ENCODE measurements around the gene KY. TPM values are rescaled to one million over a fixed set of nuclear protein-coding genes. Genes with fewer than 3 reads are reported as not detected.

KY gene
- polyA plus RNA-seq, 3 donors, result 0.03 to 0.09 TPM; not detected in 1

- H3K4me3 Mint-ChIP-seq, result no peak overlapping the region
- intact Hi-C loops (cut with micrococcal nuclease), result no loop called here
- no peaks in the 10 kb centered on the region for H3K27me3 Mint-ChIP-seq (ENCODE audit: low read depth in 3 of 3)
- H3K9me3 Mint-ChIP-seq, result no peaks in the 10 kb centered on the region
- Histone ChIP-seq H2AFZ (ENCODE audit: insufficient read depth, low read depth, low read length, poor library complexity, severe bottlenecking) (no peak overlapping the region), H3K4me1 (ENCODE audit: control insufficient read depth in 1 of 2, insufficient read depth in 2 of 2, low read length in 2 of 2) (no peaks in the 10 kb centered on the region), H3K4me3 (replicated peaks in 1 of 3; ENCODE audit: low read depth in 2 of 3, low read length in 3 of 3) (no peak overlapping the region), H4K20me1 (ENCODE audit: insufficient read depth, low read length) (no peaks in the 10 kb centered on the region), H3K9ac (ENCODE audit: insufficient read depth, low read length, poor library complexity, severe bottlenecking) (no peak overlapping the region), H3K27ac (ENCODE audit: low read depth in 1 of 2, low read length in 2 of 2) (no peak overlapping the region), H3K27me3 (ENCODE audit: control insufficient read depth in 2 of 2, insufficient read depth in 2 of 2, low read length in 2 of 2) (no peaks in the 10 kb centered on the region), H3K36me3 (replicated peaks in 1 of 2; ENCODE audit: control insufficient read depth in 1 of 2, insufficient read depth in 2 of 2, low read length in 2 of 2) (no peaks in the 10 kb centered on the region), H3K79me2 (ENCODE audit: insufficient read depth, low read length) (no peaks in the 10 kb centered on the region), H3K4me2 (replicated peaks; ENCODE audit: extremely low read depth, low read length, poor library complexity, severe bottlenecking) (no peak overlapping the region), H3K9me3 (replicated peaks in 1 of 2; ENCODE audit: control insufficient read depth in 1 of 2, insufficient read depth in 1 of 2, low read length in 2 of 2) (no peaks in the 10 kb centered on the region)
- no peak for TF ChIP-seq CTCF (IDR thresholded peaks at IDR 0.05)
- peaks cover 5% of the 10 kb centered on the region for H3K4me1 Mint-ChIP-seq
- H3K36me3 Mint-ChIP-seq, result no peaks in the 10 kb centered on the region
- DNase-seq, result no peak
- no peak overlapping the region for H3K27ac Mint-ChIP-seq
- 91% methylated on average over 4 of the region's 5 CpGs for WGBS (ENCODE audit: insufficient coverage)
Measured at GRCh38 chr3:134615743-134616142, 35.1 kb downstream of the KY start.

GRCh38 chr3:134614955-134615354, 35.9 kb downstream of the KY start:
- no peak for DNase-seq
- no peaks in the 10 kb centered on the region for H3K9me3 Mint-ChIP-seq
- intact Hi-C loops (cut with micrococcal nuclease), result no loop called here
- TF ChIP-seq CTCF (IDR thresholded peaks at IDR 0.05), result no peak
- no peak overlapping the region for H3K27ac Mint-ChIP-seq
- Histone ChIP-seq H3K79me2 (ENCODE audit: insufficient read depth, low read length) (no peaks in the 10 kb centered on the region), H2AFZ (ENCODE audit: insufficient read depth, low read depth, low read length, poor library complexity, severe bottlenecking) (no peak overlapping the region), H4K20me1 (ENCODE audit: insufficient read depth, low read length) (no peaks in the 10 kb centered on the region), H3K4me3 (replicated peaks in 1 of 3; ENCODE audit: low read depth in 2 of 3, low read length in 3 of 3) (no peak overlapping the region), H3K36me3 (replicated peaks in 1 of 2; ENCODE audit: control insufficient read depth in 1 of 2, insufficient read depth in 2 of 2, low read length in 2 of 2) (no peaks in the 10 kb centered on the region), H3K4me1 (ENCODE audit: control insufficient read depth in 1 of 2, insufficient read depth in 2 of 2, low read length in 2 of 2) (no peaks in the 10 kb centered on the region), H3K27me3 (ENCODE audit: control insufficient read depth in 2 of 2, insufficient read depth in 2 of 2, low read length in 2 of 2) (no peaks in the 10 kb centered on the region), H3K9ac (ENCODE audit: insufficient read depth, low read length, poor library complexity, severe bottlenecking) (no peak overlapping the region), H3K4me2 (replicated peaks; ENCODE audit: extremely low read depth, low read length, poor library complexity, severe bottlenecking) (no peak overlapping the region), H3K9me3 (replicated peaks in 1 of 2; ENCODE audit: control insufficient read depth in 1 of 2, insufficient read depth in 1 of 2, low read length in 2 of 2) (no peaks in the 10 kb centered on the region), H3K27ac (ENCODE audit: low read depth in 1 of 2, low read length in 2 of 2) (no peak overlapping the region)
- no peaks in the 10 kb centered on the region for H3K36me3 Mint-ChIP-seq
- H3K4me1 Mint-ChIP-seq, result peaks cover 5% of the 10 kb centered on the region
- WGBS (ENCODE audit: insufficient coverage), result 93% methylated on average over 2 of the region's 4 CpGs
- peaks cover 0 to 2% (median 0%) of the 10 kb centered on the region in 3 donors for H3K27me3 Mint-ChIP-seq (ENCODE audit: low read depth in 3 of 3)
- no peak overlapping the region for H3K4me3 Mint-ChIP-seq

Measured in CD14-positive monocyte (primary cell).